RKO (cell line): Measurements from ENCODE around the gene IFRD1.
"Not testable (repeated sequence)": the region's sequence is repeated elsewhere in the genome, so short reads cannot be mapped to it uniquely, and the experiment has no call there.

Source experiments
- DNase-seq: peaks from one replicate; pipeline ENCODE4 v3.0.0-alpha.2; 2016; ENCODE audit warnings: low spot score

IFRD1 gene

GRCh38 chr7:112444505-112444904 lies 5.8 kb upstream of the IFRD1 start:
- DNase-seq = no peak

- DNase-seq = no peak
These were observed 3.8 kb upstream of the IFRD1 start for GRCh38 chr7:112446431-112446830.

GRCh38 chr7:112447406-112447805 lies 2.9 kb upstream of the IFRD1 start:
- no peak for DNase-seq

GRCh38 chr7:112448381-112448780 lies 1.9 kb upstream of the IFRD1 start:
- DNase-seq = no peak

- no peak for DNase-seq
These were observed 1.4 kb upstream of the IFRD1 start for GRCh38 chr7:112448891-112449290.

GRCh38 chr7:112449353-112449752 lies 907 bp upstream of the IFRD1 start:
- DNase-seq = peak; percentile 92

GRCh38 chr7:112450807-112451761 lies 824 bp downstream of the IFRD1 start:
- DNase-seq = peak; percentile 99

GRCh38 chr7:112452102-112452888 lies 2.0 kb downstream of the IFRD1 start:
- peak; percentile 85 for DNase-seq

GRCh38 chr7:112453505-112454171 lies 3.4 kb downstream of the IFRD1 start:
- DNase-seq = peak; percentile 39

GRCh38 chr7:112454191-112454590 lies 3.9 kb downstream of the IFRD1 start:
- not testable (repeated sequence) for DNase-seq

- DNase-seq = no peak
These were observed 9.4 kb downstream of the IFRD1 start for GRCh38 chr7:112459645-112460044.

- peak; percentile 55 for DNase-seq
These were observed 12.0 kb downstream of the IFRD1 start for GRCh38 chr7:112462236-112462635.

- no peak for DNase-seq
These were observed 17.6 kb downstream of the IFRD1 start for GRCh38 chr7:112467867-112468266.

GRCh38 chr7:112470194-112470593 lies 19.9 kb downstream of the IFRD1 start:
- DNase-seq = no peak

GRCh38 chr7:112476390-112477052 lies 26.3 kb downstream of the IFRD1 start:
- no peak for DNase-seq

GRCh38 chr7:112481121-112481736 lies 31.0 kb downstream of the IFRD1 start:
- DNase-seq = no peak

- peak; percentile 86 for DNase-seq
These were observed 31.8 kb downstream of the IFRD1 start for GRCh38 chr7:112481833-112482670.

GRCh38 chr7:112484671-112485167 lies 34.5 kb downstream of the IFRD1 start:
- no peak for DNase-seq

- no peak for DNase-seq
These were observed 35.5 kb downstream of the IFRD1 start for GRCh38 chr7:112485766-112486165.
